OCI-LY1 (cell line): ENCODE measurements around the gene ZC3H13.

Experiments
- H2AFZ ChIP-seq: fragments of 200-600 bp; sonication (generic), shearing (Covaris generic); 2 replicates; pipeline ENCODE4 v1.6.0; 2014; ENCODE audit warnings: antibody characterized with exemption, mild to moderate bottlenecking, low read length
- H3F3A ChIP-seq: fragments of 200-600 bp; sonication (generic), shearing (Covaris generic); 2 replicates; pipeline ENCODE4 v1.6.0; 2014; ENCODE audit warnings: mild to moderate bottlenecking, antibody characterized with exemption, low read length, moderate library complexity; ENCODE audit not compliant: insufficient read depth
- H3K27ac ChIP-seq: fragments of 200-600 bp; sonication (generic); 2 replicates; pipeline ENCODE4 v1.5.1; 2014; ENCODE audit warnings: low read length, mixed run types, mild to moderate bottlenecking, low read depth; ENCODE audit not compliant: poor library complexity, severe bottlenecking
- H3K27me3 ChIP-seq: fragments of 200-600 bp; sonication (generic); 2 replicates; pipeline ENCODE4 v1.6.0; 2014; ENCODE audit warnings: antibody characterized with exemption, mild to moderate bottlenecking, low read length, moderate library complexity; ENCODE audit not compliant: insufficient read depth
- H3K36me3 ChIP-seq: fragments of 200-600 bp; sonication (generic); 2 replicates; pipeline ENCODE4 v1.6.1; 2014; ENCODE audit warnings: mild to moderate bottlenecking, antibody characterized with exemption, low read length, moderate library complexity, mixed read lengths; ENCODE audit not compliant: insufficient read depth
- H3K4me1 ChIP-seq: fragments of 200-600 bp; sonication (generic); 2 replicates; pipeline ENCODE4 v1.5.1; 2014; ENCODE audit warnings: mild to moderate bottlenecking, low read length, moderate library complexity; ENCODE audit not compliant: insufficient read depth, severe bottlenecking
- H3K4me2 ChIP-seq: fragments of 200-600 bp; sonication (generic), shearing (Covaris generic); 2 replicates; pipeline ENCODE4 v1.6.1; 2014; ENCODE audit warnings: low read length
- H3K4me3 ChIP-seq: fragments of 200-600 bp; sonication (generic); 2 replicates; pipeline ENCODE4 v1.5.1; 2014; ENCODE audit warnings: low read length, low read depth, mild to moderate bottlenecking, mixed read lengths; ENCODE audit not compliant: poor library complexity, severe bottlenecking
- H3K79me2 ChIP-seq: fragments of 200-600 bp; shearing (Covaris generic); 2 replicates; pipeline ENCODE4 v1.6.1; 2016; ENCODE audit warnings: mixed run types, low read length, mixed read lengths; ENCODE audit not compliant: insufficient read depth
- H3K9ac ChIP-seq: fragments of 200-600 bp; sonication (generic), shearing (Covaris generic); 2 replicates; pipeline ENCODE4 v1.6.1; 2014; ENCODE audit warnings: mild to moderate bottlenecking, low read length, mixed read lengths
- H3K9me2 ChIP-seq: fragments of 200-600 bp; sonication (generic), shearing (Covaris generic); 2 replicates; pipeline ENCODE4 v1.6.1; 2014; ENCODE audit warnings: low read depth, mild to moderate bottlenecking, low read length, mixed read lengths
- H3K9me3 ChIP-seq: fragments of 200-600 bp; shearing (Covaris generic); 2 replicates; pipeline ENCODE4 v1.6.1; 2014; ENCODE audit warnings: low read length, mixed read lengths
- H4K20me1 ChIP-seq: fragments of 200-600 bp; sonication (generic), shearing (Covaris generic); 2 replicates; pipeline ENCODE4 v1.6.0; 2016; ENCODE audit warnings: mild to moderate bottlenecking, low read length; ENCODE audit not compliant: insufficient read depth
- EZH2 ChIP-seq: fragments of 200-600 bp; sonication (generic), shearing (Covaris generic); IDR thresholded peaks from 2 replicates; pipeline ENCODE4 v1.8.0; 2017; ENCODE audit warnings: borderline replicate concordance, mixed run types, mild to moderate bottlenecking, antibody characterized with exemption, low read length, moderate library complexity, mixed read lengths
- TF ChIP-seq, protein P1 (sequence below): fragments of 200-600 bp; sonication (generic), shearing (Covaris generic); IDR thresholded peaks from 2 replicates; pipeline ENCODE4 v1.5.1; 2017; ENCODE audit warnings: mild to moderate bottlenecking, antibody characterized with exemption, low read length, moderate library complexity, mixed read lengths

The ZC3H13 gene

DNA sequence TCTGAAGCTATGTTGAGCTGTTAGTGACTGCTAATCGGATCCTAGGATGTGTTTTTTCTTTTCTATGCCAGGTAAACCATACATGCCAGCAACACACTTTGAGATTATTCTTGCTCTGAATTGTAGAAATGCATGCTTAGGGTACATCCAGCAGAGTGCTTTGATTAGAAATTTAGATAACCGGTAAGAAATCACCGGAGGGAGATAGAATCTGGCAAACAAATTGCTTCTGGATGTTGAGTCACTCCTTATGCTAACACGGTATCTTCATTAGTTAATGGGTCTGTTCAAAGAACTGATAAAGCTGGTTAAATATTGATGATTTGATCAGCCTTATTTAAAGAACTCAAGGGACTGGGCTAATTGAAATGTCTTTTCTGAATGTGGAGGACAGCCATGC, 115.9 kb downstream of the ZC3H13 start:
- Histone ChIP-seq H4K20me1 (no peaks in the 10 kb centered on the region), H3K4me3 (no peak overlapping the region), H3K9me3 (no peaks in the 10 kb centered on the region), H3K27me3 (no peaks in the 10 kb centered on the region), H3K4me1 (no peaks in the 10 kb centered on the region), H3F3A (no peaks in the 10 kb centered on the region), H2AFZ (no peak overlapping the region), H3K36me3 (no peaks in the 10 kb centered on the region; the same call in 1 of the 2 replicates), H3K27ac (no peak overlapping the region), H3K9me2 (no peaks in the 10 kb centered on the region), H3K79me2 (no peaks in the 10 kb centered on the region), H3K9ac (no peak overlapping the region), H3K4me2 (no peak overlapping the region)
- TF ChIP-seq, protein P1, sequence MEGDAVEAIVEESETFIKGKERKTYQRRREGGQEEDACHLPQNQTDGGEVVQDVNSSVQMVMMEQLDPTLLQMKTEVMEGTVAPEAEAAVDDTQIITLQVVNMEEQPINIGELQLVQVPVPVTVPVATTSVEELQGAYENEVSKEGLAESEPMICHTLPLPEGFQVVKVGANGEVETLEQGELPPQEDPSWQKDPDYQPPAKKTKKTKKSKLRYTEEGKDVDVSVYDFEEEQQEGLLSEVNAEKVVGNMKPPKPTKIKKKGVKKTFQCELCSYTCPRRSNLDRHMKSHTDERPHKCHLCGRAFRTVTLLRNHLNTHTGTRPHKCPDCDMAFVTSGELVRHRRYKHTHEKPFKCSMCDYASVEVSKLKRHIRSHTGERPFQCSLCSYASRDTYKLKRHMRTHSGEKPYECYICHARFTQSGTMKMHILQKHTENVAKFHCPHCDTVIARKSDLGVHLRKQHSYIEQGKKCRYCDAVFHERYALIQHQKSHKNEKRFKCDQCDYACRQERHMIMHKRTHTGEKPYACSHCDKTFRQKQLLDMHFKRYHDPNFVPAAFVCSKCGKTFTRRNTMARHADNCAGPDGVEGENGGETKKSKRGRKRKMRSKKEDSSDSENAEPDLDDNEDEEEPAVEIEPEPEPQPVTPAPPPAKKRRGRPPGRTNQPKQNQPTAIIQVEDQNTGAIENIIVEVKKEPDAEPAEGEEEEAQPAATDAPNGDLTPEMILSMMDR: no peak
- no peak for TF ChIP-seq EZH2

DNA sequence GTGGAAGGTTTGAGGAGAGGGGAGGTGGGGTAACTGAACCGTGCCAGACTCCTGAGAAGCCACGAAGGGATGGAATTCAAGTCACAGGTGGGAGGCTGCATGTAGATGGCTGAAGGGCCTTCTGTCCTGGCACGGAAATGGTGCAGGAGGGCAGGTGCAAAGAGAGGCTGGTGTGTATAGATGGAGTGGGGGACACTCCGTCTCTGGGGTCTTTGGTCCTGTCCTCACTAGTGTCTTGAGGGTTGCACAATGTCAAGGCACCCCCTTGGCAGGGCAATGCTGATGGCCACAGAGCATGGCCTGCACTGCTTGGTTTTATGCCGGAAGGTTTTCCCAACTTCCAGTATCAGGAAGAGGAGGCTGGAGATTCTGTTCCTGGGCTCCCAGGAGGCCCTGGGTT, 118.3 kb downstream of the ZC3H13 start:
- no peak overlapping the region for H3K4me3 ChIP-seq
- no peaks in the 10 kb centered on the region for H4K20me1 ChIP-seq
- H3K27me3 ChIP-seq: no peaks in the 10 kb centered on the region
- H3K79me2 ChIP-seq: no peaks in the 10 kb centered on the region
- H2AFZ ChIP-seq: no peak overlapping the region
- no peaks in the 10 kb centered on the region for H3K9me3 ChIP-seq
- no peak overlapping the region for H3K27ac ChIP-seq
- TF ChIP-seq, protein P1: no peak
- no peak for TF ChIP-seq EZH2
- H3K36me3 ChIP-seq: no peaks in the 10 kb centered on the region; the same call in 1 of the 2 replicates
- no peaks in the 10 kb centered on the region for H3F3A ChIP-seq
- H3K9ac ChIP-seq: no peak overlapping the region
- no peak overlapping the region for H3K4me2 ChIP-seq
- no peaks in the 10 kb centered on the region for H3K4me1 ChIP-seq
- no peaks in the 10 kb centered on the region for H3K9me2 ChIP-seq

DNA sequence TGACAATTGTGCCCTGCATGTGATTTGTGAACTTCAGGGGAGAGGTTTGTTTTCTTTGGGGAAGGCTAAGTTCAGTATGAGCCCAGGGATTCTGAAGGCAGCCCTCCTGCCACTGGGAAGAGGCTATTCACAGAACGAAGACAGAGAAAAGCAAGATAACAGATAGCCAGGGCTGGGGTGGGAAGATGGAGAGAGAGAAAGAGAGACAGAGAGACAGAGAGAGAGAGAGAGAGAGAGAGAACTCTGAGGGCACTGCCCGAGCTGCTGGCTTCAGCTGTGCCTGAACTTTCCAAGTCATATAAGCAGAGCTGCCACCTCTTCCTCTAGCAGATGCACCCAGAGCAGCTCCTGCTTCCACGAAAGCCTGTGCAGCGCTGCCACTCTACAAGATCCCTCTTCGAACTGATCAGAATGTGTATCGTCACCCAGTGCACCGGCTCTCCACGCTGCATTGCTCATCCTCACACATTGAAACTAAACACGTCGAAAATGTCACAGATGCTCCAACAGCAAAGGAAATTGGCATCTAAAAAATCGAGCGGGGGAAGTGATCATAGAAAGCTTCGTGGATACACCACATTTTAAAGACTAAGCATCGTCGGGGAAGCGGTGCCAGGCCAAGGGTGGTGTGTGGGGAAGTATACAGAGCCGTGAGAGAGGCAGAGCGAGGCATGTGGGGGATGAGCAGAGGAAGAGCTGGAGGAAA, 119.2 kb downstream of the ZC3H13 start:
- H3K9ac ChIP-seq: no peak overlapping the region
- H3K9me3 ChIP-seq: no peaks in the 10 kb centered on the region
- H3K79me2 ChIP-seq: no peaks in the 10 kb centered on the region
- H3K9me2 ChIP-seq: no peaks in the 10 kb centered on the region
- no peak overlapping the region for H2AFZ ChIP-seq
- no peak overlapping the region for H3K27ac ChIP-seq
- H3K27me3 ChIP-seq: no peaks in the 10 kb centered on the region
- H4K20me1 ChIP-seq: no peaks in the 10 kb centered on the region
- H3K4me2 ChIP-seq: no peak overlapping the region
- H3F3A ChIP-seq: no peaks in the 10 kb centered on the region
- no peaks in the 10 kb centered on the region for H3K4me1 ChIP-seq
- no peak for TF ChIP-seq EZH2
- TF ChIP-seq, protein P1: no peak
- H3K36me3 ChIP-seq: no peaks in the 10 kb centered on the region
- H3K4me3 ChIP-seq: no peak overlapping the region
